Superior temporal gyrus (tissue), 1 donor: ENCODE results near the gene ANKRD40CL.
"Not testable (repeated sequence)": the region's sequence is repeated elsewhere in the genome, so short reads cannot be mapped to it uniquely, and the experiment has no call there.

Experiments
- DNase-seq: peaks from one replicate; pipeline ENCODE4 v3.0.0-alpha.2; 2016; ENCODE audit errors: extremely low spot score

Gene ANKRD40CL

DNA sequence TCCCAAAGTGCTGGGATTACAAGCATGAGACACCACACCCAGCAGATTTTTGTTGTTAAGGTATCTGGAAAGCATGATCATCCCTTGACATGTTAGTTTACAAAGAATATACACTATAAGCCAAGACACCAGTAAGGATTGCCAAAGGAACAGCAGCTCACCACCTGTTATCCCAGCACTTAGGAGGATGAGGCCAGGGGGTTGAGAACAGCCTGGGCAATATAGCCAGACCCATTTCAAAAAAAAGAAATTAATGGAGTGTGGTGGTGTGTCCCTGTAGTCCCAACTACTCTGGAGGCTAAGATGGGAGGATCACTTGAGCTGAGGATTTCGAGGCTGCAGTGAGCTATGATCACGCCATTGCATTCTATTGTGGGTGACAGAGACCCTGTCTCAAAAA, 5.1 kb downstream of the ANKRD40CL start:
- DNase-seq: no peak

GRCh38 chr17:50758989-50759544, 8.3 kb downstream of the ANKRD40CL start:
- DNase-seq: no peak

- no peak for DNase-seq
Measured at GRCh38 chr17:50758524-50758923, 8.8 kb downstream of the ANKRD40CL start.

- no peak for DNase-seq
Measured at GRCh38 chr17:50754521-50754920, 12.8 kb downstream of the ANKRD40CL start.

DNA sequence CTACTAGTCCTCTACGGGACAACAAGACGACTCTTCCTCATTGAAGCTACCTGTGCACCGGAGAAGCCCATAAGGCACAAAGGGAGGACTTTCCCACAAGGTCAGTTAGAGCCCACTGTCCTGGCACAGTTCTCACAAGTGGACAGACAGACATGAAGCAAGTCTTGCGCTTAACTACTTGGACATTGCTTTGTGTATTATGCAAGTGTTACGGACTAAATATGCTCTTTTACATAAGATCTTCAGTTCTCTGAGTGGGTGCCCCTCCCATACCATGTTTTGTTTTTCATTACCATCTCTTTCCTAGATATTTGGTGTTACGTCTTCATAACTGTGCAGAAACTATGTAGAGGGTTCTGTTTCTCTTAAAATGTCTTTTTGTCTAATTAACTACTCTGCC, 18.1 kb downstream of the ANKRD40CL start:
- DNase-seq: no peak

DNA sequence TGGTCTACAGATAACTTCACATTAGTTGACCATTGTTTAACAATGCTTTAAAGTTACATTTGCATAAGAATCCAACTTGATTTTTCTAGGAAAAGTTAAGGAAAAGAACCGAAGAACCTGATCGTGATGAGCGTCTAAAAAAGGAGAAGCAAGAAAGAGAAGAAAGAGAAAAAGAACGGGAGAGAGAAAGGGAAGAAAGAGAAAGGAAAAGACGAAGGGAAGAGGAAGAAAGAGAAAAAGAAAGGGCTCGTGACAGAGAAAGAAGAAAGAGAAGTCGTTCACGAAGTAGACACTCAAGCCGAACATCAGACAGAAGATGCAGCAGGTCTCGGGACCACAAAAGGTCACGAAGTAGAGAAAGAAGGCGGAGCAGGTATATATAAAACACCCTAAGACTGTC, 21.7 kb downstream of the ANKRD40CL start:
- no peak for DNase-seq

DNA sequence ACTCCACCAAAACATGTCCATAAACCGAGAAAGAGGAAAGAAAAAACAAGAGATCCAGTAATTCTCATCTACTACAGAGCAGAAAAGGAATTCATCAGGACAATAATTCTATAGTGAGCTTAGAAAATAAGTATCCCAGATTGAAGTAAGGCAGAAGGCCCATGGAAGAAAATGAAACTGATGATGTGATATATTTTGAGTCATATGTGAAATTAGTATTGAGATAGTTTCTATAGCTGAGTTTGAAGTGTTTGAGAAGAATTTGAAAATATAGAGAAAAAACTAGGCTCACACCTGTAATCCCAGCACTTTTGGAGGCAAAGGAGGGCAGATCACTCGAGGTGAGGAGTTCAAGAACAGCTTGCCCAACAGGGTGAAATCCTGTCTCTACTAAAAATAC, 28.2 kb downstream of the ANKRD40CL start:
- no peak for DNase-seq

GRCh38 chr17:50737118-50737698, 30.1 kb downstream of the ANKRD40CL start:
- no peak for DNase-seq

DNA sequence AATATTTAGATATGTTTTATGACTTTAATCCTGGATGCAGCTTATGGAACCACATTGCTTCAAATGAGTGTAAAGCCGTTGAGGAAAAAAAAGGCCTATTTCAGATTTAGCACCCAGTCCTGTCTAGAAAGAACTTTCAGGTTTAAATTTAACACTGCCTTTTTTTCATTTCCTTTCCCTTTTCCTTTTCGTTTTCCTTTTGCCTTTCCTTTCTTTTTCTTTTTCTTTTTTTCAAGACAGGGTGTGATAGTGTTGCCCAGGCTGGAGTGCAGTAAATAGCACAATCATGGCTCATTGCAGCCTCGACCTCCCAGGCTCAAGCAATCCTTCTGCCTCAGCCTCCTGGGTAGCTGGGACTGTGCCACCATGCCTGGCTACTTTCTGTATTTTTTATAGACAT, 32.0 kb downstream of the ANKRD40CL start:
- no peak for DNase-seq

GRCh38 chr17:50731575-50732460, 35.5 kb downstream of the ANKRD40CL start:
- no peak for DNase-seq

- DNase-seq: no peak
Measured at GRCh38 chr17:50728881-50729765, 38.2 kb downstream of the ANKRD40CL start.

DNA sequence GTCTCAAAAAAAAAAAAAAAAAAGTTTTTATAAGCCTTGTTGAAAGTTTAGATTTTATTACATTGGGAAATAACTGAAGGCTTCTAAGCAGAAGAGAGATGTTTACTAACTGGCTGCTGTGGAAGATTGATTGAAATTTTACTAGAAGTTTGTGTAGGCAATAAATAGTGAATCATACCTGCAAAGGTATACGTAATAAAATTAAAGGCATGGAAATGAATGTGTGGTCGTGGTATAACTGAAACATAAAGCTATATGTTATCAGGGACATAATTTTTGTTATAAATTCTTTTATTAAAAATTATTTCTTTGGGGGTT, 39.2 kb downstream of the ANKRD40CL start:
- DNase-seq: no peak

DNA sequence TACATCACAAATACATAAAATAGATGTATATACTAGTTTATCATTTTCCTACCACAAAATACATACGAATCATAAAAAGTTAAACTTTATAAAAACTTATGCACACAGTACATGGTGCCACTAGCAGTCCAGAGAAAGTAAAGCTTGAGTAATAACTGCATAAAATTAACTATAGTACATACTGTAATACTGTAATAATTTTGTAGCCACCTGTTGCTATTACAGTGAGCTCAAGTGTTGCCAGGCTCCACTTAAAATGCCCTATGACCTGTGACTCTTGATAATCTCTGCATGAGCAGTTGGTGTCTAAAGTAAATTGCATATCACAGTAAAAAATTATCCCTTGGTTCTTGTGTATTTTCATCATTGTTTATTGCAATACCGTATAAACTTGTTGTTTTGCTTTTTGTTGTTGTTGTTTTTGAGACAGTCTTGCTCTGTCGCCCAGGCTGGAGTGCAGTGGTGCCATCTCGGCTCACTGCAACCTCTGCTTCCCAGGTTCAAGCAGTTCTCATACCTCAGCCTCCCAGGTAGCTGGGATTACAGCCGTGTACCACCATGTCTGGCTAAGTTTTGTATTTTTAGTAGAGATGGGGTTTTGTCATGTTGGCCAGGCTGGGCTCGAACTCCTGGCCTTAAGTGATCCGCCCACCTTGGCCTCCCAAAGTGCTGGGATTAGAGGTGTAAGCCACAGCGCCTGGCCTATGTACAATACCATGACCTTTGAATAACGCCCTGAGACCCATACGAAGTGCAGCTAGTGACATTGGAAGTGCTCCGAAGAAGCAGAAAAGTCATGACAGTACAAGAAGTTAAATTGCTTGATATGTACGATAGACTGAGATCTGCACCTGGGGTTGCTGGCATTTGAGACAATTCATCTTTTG, 41.3 kb downstream of the ANKRD40CL start:
- DNase-seq: no peak

DNA sequence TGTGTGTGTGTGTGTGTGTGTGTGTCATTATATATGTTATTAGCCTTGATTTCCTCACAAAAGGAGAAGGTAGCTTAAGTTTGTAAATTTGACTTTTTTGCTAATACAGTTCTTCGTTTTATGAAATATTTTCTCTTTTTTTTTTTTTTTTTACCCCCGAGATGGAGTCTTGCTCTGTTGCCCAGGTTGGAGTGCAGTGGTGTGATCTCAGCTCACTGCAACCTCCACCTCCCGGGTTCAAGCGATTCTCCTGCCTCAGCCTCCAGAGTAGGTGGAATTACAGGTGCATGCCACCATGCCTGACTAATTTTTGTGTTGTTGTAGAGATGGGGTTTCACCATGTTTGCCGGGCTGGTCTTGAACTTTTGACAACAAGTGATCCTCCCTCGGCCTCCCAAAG, 42.7 kb downstream of the ANKRD40CL start:
- DNase-seq: not testable (repeated sequence)

DNA sequence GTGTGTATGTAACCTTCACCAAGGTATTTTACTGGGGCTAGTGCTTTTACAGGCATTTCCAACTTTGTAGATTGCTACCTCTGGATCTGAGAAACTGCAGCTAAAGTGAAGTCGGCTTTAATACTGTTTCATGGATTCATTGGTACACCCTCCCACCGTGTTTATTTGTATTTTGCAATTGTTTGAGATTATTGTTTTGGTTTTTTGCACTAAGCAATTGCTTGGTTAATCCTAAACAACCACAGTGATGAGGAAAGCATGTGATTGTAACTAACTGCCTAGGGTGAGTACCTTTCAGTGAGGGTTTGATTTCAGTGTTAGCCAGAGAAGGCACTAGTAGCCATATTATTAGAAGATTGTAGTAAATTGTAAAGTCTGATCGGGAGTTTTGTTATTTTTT, 44.6 kb downstream of the ANKRD40CL start:
- no peak for DNase-seq

DNA sequence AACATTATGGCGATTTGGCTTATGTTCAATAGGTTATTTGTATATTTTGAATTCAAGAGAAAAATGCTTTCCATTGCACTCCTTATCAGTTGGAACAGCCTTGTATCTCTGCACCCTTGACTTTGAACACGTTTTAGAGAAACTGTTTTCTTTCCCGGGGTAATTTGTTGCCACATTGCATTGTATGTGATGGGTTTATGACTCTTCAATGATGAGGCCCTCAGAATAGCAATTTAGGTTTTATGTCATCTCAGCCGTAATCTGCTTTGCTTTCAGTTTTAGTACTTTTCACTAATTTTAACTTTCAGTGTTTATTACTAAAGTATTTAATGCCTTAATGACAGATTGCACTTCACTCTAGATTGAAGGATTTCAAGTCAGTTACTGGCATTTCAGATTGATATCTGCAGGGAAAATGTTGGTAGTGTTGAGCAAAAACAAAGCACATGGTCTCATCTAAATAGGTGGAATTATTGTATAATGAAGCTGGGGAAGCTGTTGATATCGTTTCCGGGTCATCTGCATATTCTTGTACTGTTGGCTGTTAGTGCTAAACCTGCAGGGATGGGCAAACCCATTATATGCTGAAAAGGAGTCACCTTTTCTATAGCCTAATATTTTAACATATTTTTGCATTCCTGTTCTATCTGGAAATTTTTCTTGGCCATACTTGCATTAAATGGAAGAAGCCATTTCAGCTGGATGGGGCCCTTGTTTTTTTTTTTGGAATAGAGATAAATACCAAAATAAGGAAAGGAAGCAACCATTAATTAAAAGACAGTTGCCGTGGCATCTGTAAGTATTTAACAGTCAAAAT, 45.9 kb downstream of the ANKRD40CL start:
- peak; percentile 34 for DNase-seq

GRCh38 chr17:50719924-50720794, 47.2 kb downstream of the ANKRD40CL start:
- DNase-seq: peak; percentile 64

DNA sequence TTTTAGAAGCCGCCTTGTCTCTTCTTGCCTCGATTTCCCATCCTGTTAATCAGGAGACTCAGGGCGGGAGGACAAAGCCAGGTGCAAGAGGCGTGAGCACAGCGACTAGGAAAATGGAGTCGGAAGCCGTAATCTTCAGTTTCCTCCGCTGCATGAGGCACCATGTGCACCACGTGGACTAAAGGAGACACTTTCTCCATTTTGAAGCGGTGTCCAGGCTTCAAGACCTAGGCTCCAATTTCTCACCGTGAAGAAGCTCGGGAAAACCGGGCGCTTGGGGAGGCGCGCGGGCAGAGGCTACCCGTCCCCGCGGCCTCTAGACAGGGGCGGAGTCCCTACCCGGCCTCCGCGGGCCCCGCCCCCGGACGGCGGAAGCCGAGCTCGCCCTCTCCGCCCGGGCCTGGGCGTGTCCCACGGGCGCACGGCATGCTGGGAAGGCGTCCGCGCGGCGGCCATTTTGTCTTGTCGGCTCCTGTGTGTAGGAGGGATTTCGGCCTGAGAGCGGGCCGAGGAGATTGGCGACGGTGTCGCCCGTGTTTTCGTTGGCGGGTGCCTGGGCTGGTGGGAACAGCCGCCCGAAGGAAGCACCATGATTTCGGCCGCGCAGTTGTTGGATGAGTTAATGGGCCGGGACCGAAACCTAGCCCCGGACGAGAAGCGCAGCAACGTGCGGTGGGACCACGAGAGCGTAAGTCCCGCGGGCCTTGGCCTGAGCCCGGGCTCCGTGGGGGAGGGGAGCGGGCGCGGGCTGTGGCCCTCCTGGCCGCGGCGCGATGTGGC, 48.0 kb downstream of the ANKRD40CL start, which contains the start of gene LUC7L3:
LUC7L3 (plus strand) TSS at position 460 of the 780 bp plus-strand sequence; CDS start at position 590, 130 bp downstream.
- DNase-seq: peak; percentile 94
